K562 (cell line): ENCODE data around the gene PTPN20.

Experiments used
- AFF4 ChIP-seq: sonication (generic); formaldehyde crosslinking; IDR thresholded peaks from 2 replicates; pipeline ENCODE4 v1.8.0; 2023; ENCODE audit warnings: mild to moderate bottlenecking, missing genetic modification reagents
- CEBPB ChIP-seq: fragments of 450-650 bp; IDR thresholded peaks from 2 replicates; pipeline ENCODE4 v1.6.1; 2016; ENCODE audit warnings: missing genetic modification characterization, missing compliant biosample characterization
- CREB5 ChIP-seq: fragments of 250-450 bp; sonication (Bioruptor Pico); IDR thresholded peaks from 2 replicates; pipeline ENCODE4 v1.5.0; 2020; ENCODE audit warnings: mild to moderate bottlenecking
- CTCF ChIP-seq, 3 experiments: IDR thresholded peaks in 2 of 3; conservative IDR thresholded peaks in 1 of 3; 2 replicates each; pipeline ENCODE4 v1.5.1; 2011 to 2012; ENCODE audit warnings: low read length in 3 of 3, mild to moderate bottlenecking in 3 of 3, control low read depth in 2 of 3, improper control_type of control experiment in 1 of 3, inconsistent platforms in 1 of 3, low read depth in 1 of 3, mixed read lengths in 1 of 3, moderate library complexity in 1 of 3; ENCODE audit not compliant: insufficient read depth in 2 of 3
- HDAC6 ChIP-seq: IDR thresholded peaks from 2 replicates; pipeline ENCODE4 v1.6.1; 2012; ENCODE audit warnings: low read depth, mild to moderate bottlenecking, control low read depth, inconsistent platforms, low read length, moderate library complexity
- NFYB ChIP-seq: IDR thresholded peaks from 2 replicates; pipeline ENCODE4 v1.6.1; 2011; ENCODE audit warnings: mild to moderate bottlenecking, moderate library complexity; ENCODE audit not compliant: insufficient read length; ENCODE audit errors: extremely low read depth
- PATZ1 ChIP-seq: fragments of 250-450 bp; sonication (Bioruptor Pico); IDR thresholded peaks from 2 replicates; pipeline ENCODE4 v1.5.0; 2020; ENCODE audit warnings: mild to moderate bottlenecking, borderline replicate concordance
- SP1 ChIP-seq: sonication (generic); formaldehyde crosslinking; IDR thresholded peaks from 2 replicates; pipeline ENCODE4 v1.8.1; 2022; ENCODE audit warnings: mild to moderate bottlenecking, missing genetic modification reagents
- TFAP4 ChIP-seq: sonication (generic); formaldehyde crosslinking; IDR thresholded peaks from 2 replicates; pipeline ENCODE4 v1.8.0; 2022; ENCODE audit warnings: missing genetic modification reagents, mild to moderate bottlenecking, moderate library complexity, borderline replicate concordance
- U2AF1 ChIP-seq: fragments of 200-400 bp; formaldehyde crosslinking; optimal IDR thresholded peaks from 2 replicates; pipeline ENCODE3; 2017; ENCODE audit warnings: mild to moderate bottlenecking, low read depth, low read length, moderate library complexity
- USF1 ChIP-seq: sonication (generic); formaldehyde crosslinking; IDR thresholded peaks from 2 replicates; pipeline ENCODE4 v1.9.0; 2022; ENCODE audit warnings: mild to moderate bottlenecking, missing genetic modification reagents
- ZBTB9 ChIP-seq: fragments of 450-650 bp; formaldehyde crosslinking; IDR thresholded peaks from 2 replicates; pipeline ENCODE4 v1.4.0; 2020; ENCODE audit warnings: mild to moderate bottlenecking, moderate library complexity
- ZNF239 ChIP-seq: fragments of 250-450 bp; sonication (Bioruptor Pico); IDR thresholded peaks from 2 replicates; pipeline ENCODE4 v1.4.0; 2020; ENCODE audit warnings: mild to moderate bottlenecking

GRCh38 chr10:46998595-46998994 lies 87.4 kb downstream of the PTPN20 start:
- TF ChIP-seq HDAC6, result no peak
- TF ChIP-seq NFYB, result no peak
- no peak for TF ChIP-seq CREB5 (CRISPR knock-in tag)
- TF ChIP-seq SP1 (CRISPR knock-in tag), result no peak
- TF ChIP-seq TFAP4 (CRISPR knock-in tag), result no peak
- no peak for TF ChIP-seq CTCF (IDR thresholded peaks at IDR 0.05 in 2 of 3, conservative IDR thresholded peaks at IDR 0.05 in 1 of 3; ENCODE audit: insufficient read depth in 2 of 3, low read depth in 1 of 3, low read length in 3 of 3)
- no peak for TF ChIP-seq ZBTB9
- TF ChIP-seq U2AF1, result no peak
- TF ChIP-seq CEBPB (tag), result no peak
- TF ChIP-seq AFF4, result no peak
- TF ChIP-seq PATZ1 (CRISPR knock-in tag), result no peak
- no peak for TF ChIP-seq ZNF239 (CRISPR knock-in tag)
- no peak for TF ChIP-seq USF1 (CRISPR knock-in tag)
